ENCODE results near the gene SLC16A7.

DNA sequence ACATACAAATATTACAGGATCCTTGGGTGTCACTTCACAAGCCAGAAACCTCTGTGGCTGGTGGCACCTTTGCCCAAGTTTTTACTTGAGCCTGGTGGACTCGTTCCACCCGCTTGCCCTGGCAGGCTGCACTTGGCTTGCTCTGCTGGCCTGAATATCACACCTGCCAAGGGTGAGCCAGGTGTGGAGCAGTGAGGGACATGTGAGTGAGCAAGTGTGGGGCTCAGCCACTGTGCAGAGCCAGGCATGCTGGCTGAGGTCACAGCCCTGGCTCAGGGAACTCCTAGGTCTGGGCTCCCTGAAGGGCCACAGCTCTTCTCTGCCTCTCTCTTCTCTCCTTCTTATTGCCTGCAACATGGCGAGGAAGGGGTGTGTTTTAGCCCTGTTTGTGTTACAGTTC lies 82.0 kb downstream of the SLC16A7 start:
- TF ChIP-seq, protein P1, sequence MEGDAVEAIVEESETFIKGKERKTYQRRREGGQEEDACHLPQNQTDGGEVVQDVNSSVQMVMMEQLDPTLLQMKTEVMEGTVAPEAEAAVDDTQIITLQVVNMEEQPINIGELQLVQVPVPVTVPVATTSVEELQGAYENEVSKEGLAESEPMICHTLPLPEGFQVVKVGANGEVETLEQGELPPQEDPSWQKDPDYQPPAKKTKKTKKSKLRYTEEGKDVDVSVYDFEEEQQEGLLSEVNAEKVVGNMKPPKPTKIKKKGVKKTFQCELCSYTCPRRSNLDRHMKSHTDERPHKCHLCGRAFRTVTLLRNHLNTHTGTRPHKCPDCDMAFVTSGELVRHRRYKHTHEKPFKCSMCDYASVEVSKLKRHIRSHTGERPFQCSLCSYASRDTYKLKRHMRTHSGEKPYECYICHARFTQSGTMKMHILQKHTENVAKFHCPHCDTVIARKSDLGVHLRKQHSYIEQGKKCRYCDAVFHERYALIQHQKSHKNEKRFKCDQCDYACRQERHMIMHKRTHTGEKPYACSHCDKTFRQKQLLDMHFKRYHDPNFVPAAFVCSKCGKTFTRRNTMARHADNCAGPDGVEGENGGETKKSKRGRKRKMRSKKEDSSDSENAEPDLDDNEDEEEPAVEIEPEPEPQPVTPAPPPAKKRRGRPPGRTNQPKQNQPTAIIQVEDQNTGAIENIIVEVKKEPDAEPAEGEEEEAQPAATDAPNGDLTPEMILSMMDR (IDR thresholded peaks at IDR 0.05) = no peak
- no peak for TF ChIP-seq ZFX (IDR thresholded peaks at IDR 0.05; ENCODE audit: borderline replicate concordance)

Data from 22Rv1 (cell line).